HEK293 (cell line): ENCODE results near the gene GBX1.

ENCODE experiments used
- CTCF ChIA-PET: fragments of 350-600 bp; formaldehyde crosslinking; extraction: SDS; loops from one replicate; lab custom pipeline; 2021; ENCODE audit warnings: antibody characterized with exemption; lab: Yijun Ruan, JAX
- POLR2A ChIA-PET: fragments of 300-600 bp; formaldehyde crosslinking; extraction: SDS; loops from one replicate; lab custom pipeline; 2020; ENCODE audit warnings: antibody characterized with exemption, inconsistent platforms; lab: Yijun Ruan, JAX
- H3K27ac ChIP-seq: fragments of 200-500 bp; sonication (Bioruptor generic); 2 replicates; pipeline ENCODE4 v1.5.1; 2014; ENCODE audit warnings: low read depth, low read length, control low read depth, inconsistent platforms; ENCODE audit errors: extremely low read depth
- H3K36me3 ChIP-seq, 2 experiments: fragments of 200-500 bp in 1 of 2; sonication (Bioruptor generic) in 1 of 2; 1 replicate in 1 of 2; 2 replicates in 1 of 2; pipeline ENCODE4 v1.5.1; 2014 to 2017; ENCODE audit warnings: inconsistent platforms in 2 of 2, low read length in 2 of 2; ENCODE audit not compliant: control insufficient read depth in 2 of 2, insufficient read depth in 1 of 2
- H3K4me1 ChIP-seq: fragments of 200-500 bp; sonication (Bioruptor generic); 2 replicates; pipeline ENCODE4 v1.5.1; 2014; ENCODE audit warnings: mild to moderate bottlenecking, low read length, inconsistent platforms; ENCODE audit not compliant: control insufficient read depth, insufficient read depth
- H3K4me3 ChIP-seq: 2 replicates; pipeline ENCODE4 v1.5.1; 2011; ENCODE audit warnings: low read depth, mild to moderate bottlenecking, control low read depth, low read length, moderate library complexity
- H3K9me3 ChIP-seq: fragments of 200-500 bp; sonication (Bioruptor generic); 2 replicates; pipeline ENCODE4 v1.5.1; 2014; ENCODE audit warnings: low read depth, low read length, inconsistent platforms; ENCODE audit not compliant: control insufficient read depth, insufficient read depth
- BCL6B ChIP-seq: fragments of 450-650 bp; formaldehyde crosslinking; IDR thresholded peaks from 2 replicates; pipeline ENCODE4 v1.5.1; 2017; ENCODE audit warnings: missing biosample characterization, missing genetic modification characterization
- KLF17 ChIP-seq: fragments of 450-650 bp; formaldehyde crosslinking; IDR thresholded peaks from 2 replicates; pipeline ENCODE4 v1.5.1; 2016; ENCODE audit warnings: missing biosample characterization, missing genetic modification characterization
- MZF1 ChIP-seq: fragments of 450-650 bp; formaldehyde crosslinking; IDR thresholded peaks from 2 replicates; pipeline ENCODE4 v1.5.1; 2017; ENCODE audit warnings: missing biosample characterization, missing genetic modification characterization, borderline replicate concordance
- RBAK ChIP-seq: fragments of 450-650 bp; formaldehyde crosslinking; IDR thresholded peaks from 2 replicates; pipeline ENCODE4 v1.5.1; 2016; ENCODE audit warnings: missing biosample characterization, missing genetic modification characterization
- SP3 ChIP-seq: fragments of 450-650 bp; formaldehyde crosslinking; IDR thresholded peaks from 2 replicates; pipeline ENCODE4 v1.5.1; 2016; ENCODE audit warnings: missing biosample characterization, missing genetic modification characterization
- SP7 ChIP-seq: fragments of 450-650 bp; formaldehyde crosslinking; IDR thresholded peaks from 2 replicates; pipeline ENCODE4 v1.5.1; 2016; ENCODE audit warnings: missing biosample characterization, missing genetic modification characterization
- ZBTB48 ChIP-seq: fragments of 450-650 bp; formaldehyde crosslinking; IDR thresholded peaks from 2 replicates; pipeline ENCODE4 v1.5.1; 2016; ENCODE audit warnings: missing biosample characterization, missing genetic modification characterization
- ZFHX2 ChIP-seq: fragments of 450-650 bp; formaldehyde crosslinking; conservative IDR thresholded peaks from 2 replicates; pipeline ENCODE4 v1.5.1; 2016; ENCODE audit warnings: missing biosample characterization, missing genetic modification characterization
- ZNF146 ChIP-seq: fragments of 450-650 bp; formaldehyde crosslinking; IDR thresholded peaks from 2 replicates; pipeline ENCODE4 v1.5.1; 2016; ENCODE audit warnings: missing biosample characterization, missing genetic modification characterization
- ZNF174 ChIP-seq: fragments of 450-650 bp; formaldehyde crosslinking; IDR thresholded peaks from 2 replicates; pipeline ENCODE4 v1.5.0; 2017; ENCODE audit warnings: missing biosample characterization, mild to moderate bottlenecking, missing genetic modification characterization
- ZNF175 ChIP-seq: fragments of 450-650 bp; formaldehyde crosslinking; IDR thresholded peaks from 2 replicates; pipeline ENCODE4 v1.5.1; 2016; ENCODE audit warnings: missing biosample characterization, missing genetic modification characterization
- ZNF214 ChIP-seq: fragments of 450-650 bp; formaldehyde crosslinking; IDR thresholded peaks from 2 replicates; pipeline ENCODE4 v1.5.1; 2017; ENCODE audit warnings: missing biosample characterization, mild to moderate bottlenecking, missing genetic modification characterization, borderline replicate concordance
- ZNF221 ChIP-seq: fragments of 450-650 bp; formaldehyde crosslinking; IDR thresholded peaks from 2 replicates; pipeline ENCODE4 v1.5.1; 2017; ENCODE audit warnings: missing biosample characterization, missing genetic modification characterization, borderline replicate concordance
- ZNF488 ChIP-seq: fragments of 450-650 bp; formaldehyde crosslinking; IDR thresholded peaks from 2 replicates; pipeline ENCODE4 v1.5.1; 2016; ENCODE audit warnings: missing biosample characterization, missing genetic modification characterization
- ZNF664 ChIP-seq: fragments of 450-650 bp; formaldehyde crosslinking; IDR thresholded peaks from 2 replicates; pipeline ENCODE4 v1.5.1; 2016; ENCODE audit warnings: missing biosample characterization, missing genetic modification characterization
- ZNF768 ChIP-seq: fragments of 450-650 bp; formaldehyde crosslinking; IDR thresholded peaks from 2 replicates; pipeline ENCODE4 v1.5.1; 2018; ENCODE audit warnings: missing biosample characterization, mild to moderate bottlenecking, missing genetic modification characterization
- TF ChIP-seq, protein P1 (sequence below): fragments of 450-650 bp; formaldehyde crosslinking; IDR thresholded peaks from 2 replicates; pipeline ENCODE4 v1.5.1; 2017; ENCODE audit warnings: missing biosample characterization, missing genetic modification characterization
- TF ChIP-seq, protein P2 (sequence below): fragments of 450-650 bp; formaldehyde crosslinking; IDR thresholded peaks from 2 replicates; pipeline ENCODE4 v1.5.1; 2016; ENCODE audit warnings: missing biosample characterization, missing genetic modification characterization
- TF ChIP-seq, protein P3 (sequence below): fragments of 450-650 bp; formaldehyde crosslinking; IDR thresholded peaks from 2 replicates; pipeline ENCODE4 v1.5.1; 2017; ENCODE audit warnings: missing biosample characterization, missing genetic modification characterization

The GBX1 gene

GRCh38 chr7:151132461-151133205 lies 34.9 kb downstream of the GBX1 start:
- ChIA-PET POLR2A (no interaction called here), CTCF (interaction anchor here (0.6 to 1.8 kb wide), 4 partner anchors 9 to 127 kb away, joined by 3 to 7 read pairs (median 4); no protein-coding TSS in a partner anchor)
- no peak overlapping the region for H3K4me3 ChIP-seq
- H3K4me1 ChIP-seq, result no peaks in the 10 kb centered on the region
- H3K36me3 ChIP-seq, result peaks cover 0 to 100% of the 10 kb centered on the region in 2 experiments; a peak in 1 of 3 replicates
- H3K9me3 ChIP-seq, result no peaks in the 10 kb centered on the region
- TF ChIP-seq ZNF175 (no peak), ZNF174 (tag by site-specific recombination) (no peak), ZNF146 (tag by site-specific recombination) (no peak), BCL6B (tag by site-specific recombination) (no peak), ZNF488 (tag by site-specific recombination) (no peak), KLF17 (tag by site-specific recombination) (no peak), SP3 (no peak), RBAK (no peak), ZNF768 (tag by site-specific recombination) (no peak), ZFHX2 (tag by site-specific recombination) (no peak), SP7 (no peak), MZF1 (no peak), ZBTB48 (tag by site-specific recombination) (no peak), ZNF664 (tag by site-specific recombination) (no peak), ZNF214 (no peak), ZNF221 (tag by site-specific recombination) (no peak)
- TF ChIP-seq, protein P1, sequence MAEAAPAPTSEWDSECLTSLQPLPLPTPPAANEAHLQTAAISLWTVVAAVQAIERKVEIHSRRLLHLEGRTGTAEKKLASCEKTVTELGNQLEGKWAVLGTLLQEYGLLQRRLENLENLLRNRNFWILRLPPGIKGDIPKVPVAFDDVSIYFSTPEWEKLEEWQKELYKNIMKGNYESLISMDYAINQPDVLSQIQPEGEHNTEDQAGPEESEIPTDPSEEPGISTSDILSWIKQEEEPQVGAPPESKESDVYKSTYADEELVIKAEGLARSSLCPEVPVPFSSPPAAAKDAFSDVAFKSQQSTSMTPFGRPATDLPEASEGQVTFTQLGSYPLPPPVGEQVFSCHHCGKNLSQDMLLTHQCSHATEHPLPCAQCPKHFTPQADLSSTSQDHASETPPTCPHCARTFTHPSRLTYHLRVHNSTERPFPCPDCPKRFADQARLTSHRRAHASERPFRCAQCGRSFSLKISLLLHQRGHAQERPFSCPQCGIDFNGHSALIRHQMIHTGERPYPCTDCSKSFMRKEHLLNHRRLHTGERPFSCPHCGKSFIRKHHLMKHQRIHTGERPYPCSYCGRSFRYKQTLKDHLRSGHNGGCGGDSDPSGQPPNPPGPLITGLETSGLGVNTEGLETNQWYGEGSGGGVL (tag by site-specific recombination), result no peak
- TF ChIP-seq, protein P2, sequence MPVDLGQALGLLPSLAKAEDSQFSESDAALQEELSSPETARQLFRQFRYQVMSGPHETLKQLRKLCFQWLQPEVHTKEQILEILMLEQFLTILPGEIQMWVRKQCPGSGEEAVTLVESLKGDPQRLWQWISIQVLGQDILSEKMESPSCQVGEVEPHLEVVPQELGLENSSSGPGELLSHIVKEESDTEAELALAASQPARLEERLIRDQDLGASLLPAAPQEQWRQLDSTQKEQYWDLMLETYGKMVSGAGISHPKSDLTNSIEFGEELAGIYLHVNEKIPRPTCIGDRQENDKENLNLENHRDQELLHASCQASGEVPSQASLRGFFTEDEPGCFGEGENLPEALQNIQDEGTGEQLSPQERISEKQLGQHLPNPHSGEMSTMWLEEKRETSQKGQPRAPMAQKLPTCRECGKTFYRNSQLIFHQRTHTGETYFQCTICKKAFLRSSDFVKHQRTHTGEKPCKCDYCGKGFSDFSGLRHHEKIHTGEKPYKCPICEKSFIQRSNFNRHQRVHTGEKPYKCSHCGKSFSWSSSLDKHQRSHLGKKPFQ (tag by site-specific recombination), result no peak
- TF ChIP-seq, protein P3, sequence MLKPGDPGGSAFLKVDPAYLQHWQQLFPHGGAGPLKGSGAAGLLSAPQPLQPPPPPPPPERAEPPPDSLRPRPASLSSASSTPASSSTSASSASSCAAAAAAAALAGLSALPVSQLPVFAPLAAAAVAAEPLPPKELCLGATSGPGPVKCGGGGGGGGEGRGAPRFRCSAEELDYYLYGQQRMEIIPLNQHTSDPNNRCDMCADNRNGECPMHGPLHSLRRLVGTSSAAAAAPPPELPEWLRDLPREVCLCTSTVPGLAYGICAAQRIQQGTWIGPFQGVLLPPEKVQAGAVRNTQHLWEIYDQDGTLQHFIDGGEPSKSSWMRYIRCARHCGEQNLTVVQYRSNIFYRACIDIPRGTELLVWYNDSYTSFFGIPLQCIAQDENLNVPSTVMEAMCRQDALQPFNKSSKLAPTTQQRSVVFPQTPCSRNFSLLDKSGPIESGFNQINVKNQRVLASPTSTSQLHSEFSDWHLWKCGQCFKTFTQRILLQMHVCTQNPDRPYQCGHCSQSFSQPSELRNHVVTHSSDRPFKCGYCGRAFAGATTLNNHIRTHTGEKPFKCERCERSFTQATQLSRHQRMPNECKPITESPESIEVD (tag by site-specific recombination), result no peak
- TF ChIP-seq, all 188 proteins: peak for 0
- no peak overlapping the region for H3K27ac ChIP-seq
